Bronchial epithelial cell (primary cell): ENCODE data around the gene CACNA1F. TPM values are rescaled to one million over a fixed set of nuclear protein-coding genes. Genes with fewer than 3 reads are reported as not detected.

Experiments
- DNase-seq: peaks from one replicate; pipeline ENCODE4 v3.0.0-alpha.2; 2010; ENCODE audit warnings: low read depth
- FAIRE-seq: peaks from 2 replicates; lab custom pipeline; 2011; peaks lifted over from hg19 to GRCh38; lab: Jason Lieb, UNC
- H3K27me3 ChIP-seq: 2 replicates; pipeline ENCODE4 v1.5.1; 2011; ENCODE audit warnings: low read length; ENCODE audit not compliant: control insufficient read depth, insufficient read depth
- H3K36me3 ChIP-seq: 2 replicates; pipeline ENCODE4 v1.5.1; 2011; ENCODE audit warnings: low read length; ENCODE audit not compliant: control insufficient read depth, insufficient read depth
- H3K4me3 ChIP-seq: 2 replicates; pipeline ENCODE4 v1.5.1; 2011; ENCODE audit warnings: mild to moderate bottlenecking, low read depth, low read length, control low read depth
- CTCF ChIP-seq: IDR thresholded peaks from 2 replicates; pipeline ENCODE4 v1.5.1; 2011; ENCODE audit warnings: mild to moderate bottlenecking, moderate library complexity, low read length, control low read depth, inconsistent platforms; ENCODE audit not compliant: insufficient read depth, severe bottlenecking
- total RNA-seq: library from RNA; depleted of rRNA; stranded (reverse); fragments of >200 nt; gene quantifications from 2 replicates; pipeline ENCODE4 v1.2.1, GENCODE V29; 2014

CACNA1F gene
- total RNA-seq, 1 donor from 2014 or later, result under 0.01 TPM

DNA sequence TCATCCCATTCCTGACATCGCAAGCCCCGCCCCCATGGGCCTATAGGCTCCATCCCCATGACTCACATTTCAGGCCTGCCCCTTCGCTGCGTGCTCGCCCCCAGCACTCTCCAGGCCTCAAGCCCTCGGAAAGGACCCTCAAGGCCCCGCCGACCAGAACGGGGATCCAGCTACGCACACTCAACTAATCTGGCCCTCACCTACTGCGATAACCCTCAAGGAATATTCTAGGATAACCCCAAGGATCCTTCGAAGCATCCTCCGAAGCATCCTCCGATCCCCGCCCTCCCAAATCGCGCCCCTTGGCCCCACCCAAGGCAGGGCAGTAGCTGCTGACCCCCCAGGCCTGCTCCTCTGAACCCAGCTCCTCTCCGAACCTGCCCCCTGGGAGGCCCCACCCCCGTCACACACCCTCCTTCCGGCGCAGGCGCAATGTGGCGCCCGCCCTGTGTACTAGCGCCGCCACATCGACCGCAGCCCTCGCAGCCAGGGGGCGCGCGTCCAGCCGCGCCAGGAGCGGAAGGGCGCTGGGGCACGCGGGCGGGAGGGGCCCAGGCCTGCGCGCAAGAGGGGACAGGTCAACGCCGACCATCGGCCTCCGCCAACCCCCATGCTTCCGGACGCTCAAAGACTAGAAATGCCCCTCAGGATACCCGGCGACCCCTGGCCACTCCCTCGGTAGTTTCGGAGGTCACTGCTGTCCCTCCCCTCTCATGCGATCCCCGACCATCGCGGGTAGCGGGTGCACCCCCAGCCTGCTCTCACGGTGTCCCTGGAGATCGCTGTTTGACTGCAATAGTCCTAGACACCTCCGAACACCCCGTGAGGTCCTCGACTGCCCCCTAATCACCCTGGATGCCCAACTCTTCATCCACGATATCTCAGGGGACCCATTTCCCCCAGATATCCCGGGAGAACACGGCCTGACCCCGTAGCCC lies 77.0 kb downstream of the CACNA1F start:
- no peaks in the 10 kb centered on the region for H3K27me3 ChIP-seq
- peak; percentile 70 for TF ChIP-seq CTCF
- DNase-seq (peak; percentile 79), FAIRE-seq (no peak)
- H3K4me3 ChIP-seq, result peak overlapping the region; percentile 60
- H3K36me3 ChIP-seq, result no peaks in the 10 kb centered on the region

DNA sequence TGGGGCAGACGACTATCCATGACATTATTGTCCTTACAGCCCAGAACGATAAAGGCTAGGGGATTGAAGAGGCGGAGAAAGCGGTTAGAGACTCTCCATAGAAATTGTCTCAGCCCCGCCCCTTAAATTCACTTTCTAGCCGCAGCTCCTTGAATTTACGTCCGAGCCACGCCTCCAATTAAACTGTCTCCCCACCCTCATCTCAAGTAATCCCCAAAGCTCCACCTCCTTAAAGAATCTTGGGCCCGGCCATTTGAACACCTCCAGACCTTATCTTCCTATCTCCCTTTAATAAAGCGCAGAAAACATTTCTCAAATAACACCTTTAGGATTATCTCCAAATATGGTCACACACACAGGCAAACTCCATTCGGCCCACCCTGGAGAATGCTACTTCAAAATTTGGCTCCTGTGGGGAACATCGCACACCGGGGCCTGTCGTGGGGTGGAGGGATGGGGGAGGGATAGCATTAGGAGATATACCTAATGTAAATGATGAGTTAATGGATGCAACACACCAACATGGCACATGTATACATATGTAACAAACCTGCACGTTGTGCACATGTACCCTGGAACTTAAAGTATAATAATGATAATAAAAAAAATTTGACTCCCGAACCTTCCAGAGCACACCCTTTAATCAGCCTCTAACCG lies 77.8 kb downstream of the CACNA1F start:
- no peaks in the 10 kb centered on the region for H3K36me3 ChIP-seq
- peak overlapping the region; percentile 60 for H3K4me3 ChIP-seq
- DNase-seq (peak; percentile 78), FAIRE-seq (no peak)
- H3K27me3 ChIP-seq, result no peaks in the 10 kb centered on the region
- no peak for TF ChIP-seq CTCF

Other genes starting within 250 kb of the CACNA1F start
- 24.5 and 35.8 TPM in 2 replicates for gene GRIPAP1, start 231.1 kb downstream of the CACNA1F start, total RNA-seq
- gene TFE3, start 190.0 kb downstream of the CACNA1F start, total RNA-seq, result 8.7 and 14.8 TPM in 2 replicates
- gene CCDC120, start 174.3 kb downstream of the CACNA1F start, total RNA-seq, result 1.1 and 2.2 TPM in 2 replicates
- 1.7 and 2.6 TPM in 2 replicates for gene PRAF2, start 159.3 kb downstream of the CACNA1F start, total RNA-seq
- gene WDR45, start 153.5 kb downstream of the CACNA1F start, total RNA-seq, result 38.5 and 42.1 TPM in 2 replicates
- gene GPKOW, start 109.6 kb downstream of the CACNA1F start, total RNA-seq, result 22.6 and 31.4 TPM in 2 replicates
- gene MAGIX, start 70.6 kb downstream of the CACNA1F start, total RNA-seq, result 3.7 and 4.6 TPM in 2 replicates
- 16.8 and 20.4 TPM in 2 replicates for gene PLP2, start 61.4 kb downstream of the CACNA1F start, total RNA-seq
- 12.1 and 13.4 TPM in 2 replicates for gene PRICKLE3, start 47.0 kb downstream of the CACNA1F start, total RNA-seq
- gene SYP, start 33.1 kb downstream of the CACNA1F start, total RNA-seq, result under 0.01 TPM in 2 replicates
- gene CCDC22, start 2.1 kb upstream of the CACNA1F start, total RNA-seq, result 8.2 and 10.6 TPM in 2 replicates
- gene FOXP3, start 31.4 kb upstream of the CACNA1F start, total RNA-seq, result not detected in 2 replicates
- 1.8 and 2.9 TPM in 2 replicates for gene PPP1R3F, start 36.5 kb upstream of the CACNA1F start, total RNA-seq
- gene GAGE10, start 70.3 kb upstream of the CACNA1F start, total RNA-seq, result not detected in 2 replicates
- not detected in 2 replicates for gene GAGE12J, start 88.7 kb upstream of the CACNA1F start, total RNA-seq
- gene GAGE13, start 98.2 kb upstream of the CACNA1F start, total RNA-seq, result not detected in 2 replicates